GM21423 (cell line): ENCODE results near the gene GPR87.

Experiments
- ATAC-seq: cut with Tn5 transposase; IDR thresholded peaks from one replicate; pipeline ENCODE4 v1.9.1; 2021; ENCODE audit warnings: mild to moderate bottlenecking, moderate library complexity; ENCODE audit not compliant: unreplicated experiment

Gene GPR87

GRCh38 chr3:151283907-151284461 lies 32.6 kb downstream of the GPR87 start:
- no peak for ATAC-seq

DNA sequence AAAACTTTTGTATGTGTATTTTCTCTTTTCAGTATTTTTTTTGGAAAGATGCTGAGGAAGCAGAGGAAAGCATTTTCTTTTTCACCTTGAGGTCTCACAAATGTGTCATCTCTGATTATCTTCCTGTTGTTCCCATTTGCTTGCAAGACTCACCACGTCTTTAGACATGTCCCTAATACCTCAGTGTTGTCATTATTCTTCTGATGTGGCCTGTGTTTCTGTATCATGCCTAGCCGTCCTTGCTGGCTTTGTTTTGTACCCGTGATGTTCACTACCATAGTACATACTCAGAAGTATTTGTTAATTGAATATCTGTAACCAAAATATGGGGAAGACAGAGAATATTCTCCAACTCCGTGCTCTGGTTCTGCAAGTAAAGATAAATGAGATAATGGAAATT lies 33.2 kb downstream of the GPR87 start:
- no peak for ATAC-seq

DNA sequence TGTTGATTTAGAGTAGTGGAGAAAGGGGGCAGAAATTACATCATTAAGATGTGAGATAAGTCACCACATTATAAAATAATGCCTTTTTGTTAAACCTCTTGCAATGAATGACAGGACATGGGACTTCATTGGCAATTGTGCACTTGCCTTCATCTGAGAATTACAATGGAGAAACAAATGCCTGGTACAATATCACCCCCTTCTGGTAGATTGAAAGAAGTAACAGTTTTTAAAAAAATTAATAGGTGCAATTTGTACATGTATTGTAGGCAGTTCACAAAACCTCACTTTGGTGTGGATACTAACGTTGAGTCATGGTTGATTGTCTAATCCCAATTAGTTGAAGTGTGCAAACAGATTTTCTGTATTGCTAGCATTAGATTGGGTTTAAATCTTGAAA lies 33.7 kb downstream of the GPR87 start:
- no peak for ATAC-seq

- ATAC-seq, result no peak
Observed at GRCh38 chr3:151281671-151282324, 34.8 kb downstream of the GPR87 start.

GRCh38 chr3:151278230-151278629 lies 38.4 kb downstream of the GPR87 start, which contains the start of gene P2RY14:
P2RY14 (minus strand) TSS chr3:151278542; CDS start chr3:151214316, 64,226 bp downstream.
- no peak for ATAC-seq

DNA sequence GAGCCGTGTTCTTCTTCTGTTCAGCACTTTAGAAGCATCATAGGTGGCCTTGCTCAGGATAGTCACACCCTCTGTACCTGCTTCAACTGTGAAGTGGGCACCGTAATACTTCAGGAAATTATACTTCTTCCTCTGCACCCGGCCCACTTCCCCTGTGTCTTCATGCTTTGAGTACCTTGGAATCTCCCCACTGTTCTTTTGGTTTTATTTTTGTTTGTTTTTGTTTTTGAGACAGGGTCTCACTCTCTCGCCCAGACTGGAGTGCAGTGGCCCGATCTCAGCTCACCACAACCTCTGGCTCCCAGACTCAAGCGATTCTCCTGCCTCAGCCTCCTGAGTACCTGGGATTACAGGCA lies 40.0 kb downstream of the GPR87 start:
- ATAC-seq, result peak; percentile 68

DNA sequence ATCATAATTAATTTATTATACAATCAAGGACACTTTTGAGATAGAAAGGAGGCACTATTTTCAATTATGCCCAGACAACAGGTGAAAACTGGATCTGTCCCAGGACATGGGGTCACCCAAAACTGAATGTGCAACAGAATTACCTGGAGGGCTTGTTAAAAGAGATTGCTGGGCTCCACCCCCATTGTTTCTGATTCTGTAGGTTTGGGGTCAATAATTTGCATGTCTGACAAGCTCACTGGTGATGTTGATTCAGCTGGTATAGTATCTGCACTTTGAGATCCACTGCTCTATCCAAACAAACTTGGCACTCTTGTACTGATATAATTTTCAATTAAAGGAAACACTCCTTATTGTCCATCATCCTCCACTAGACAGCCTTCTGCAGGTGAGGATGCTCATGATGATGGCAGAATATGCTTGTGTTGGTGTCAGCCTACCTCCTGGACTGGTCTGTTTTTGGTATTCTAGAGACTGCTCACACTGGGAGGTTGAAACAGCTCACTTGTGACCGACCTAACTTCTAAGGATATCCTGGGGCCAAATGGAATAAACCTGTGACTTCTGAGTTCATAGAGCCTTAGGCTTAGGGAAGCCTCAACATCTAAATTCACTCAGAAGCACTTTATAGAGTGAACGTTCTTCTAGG lies 40.5 kb downstream of the GPR87 start:
- no peak for ATAC-seq

DNA sequence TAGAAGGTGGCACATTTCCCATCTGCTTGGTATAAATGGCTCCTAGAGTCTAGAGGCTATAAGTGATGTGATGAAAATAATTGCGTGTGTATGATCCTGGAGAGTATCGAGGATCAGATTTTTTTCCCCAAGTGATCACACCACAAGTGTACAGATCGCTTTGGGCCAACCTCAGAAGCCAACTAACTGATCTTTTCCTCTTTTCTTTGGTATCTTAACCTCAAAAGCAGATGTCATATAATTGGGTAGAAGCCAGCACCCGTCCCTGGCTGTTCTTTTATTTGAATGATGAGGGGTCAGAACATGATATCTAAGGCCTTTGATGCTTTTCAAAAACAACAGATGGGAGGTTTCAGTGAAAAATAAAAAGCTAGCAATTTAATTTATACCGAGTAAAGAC lies 41.5 kb downstream of the GPR87 start:
- no peak for ATAC-seq

DNA sequence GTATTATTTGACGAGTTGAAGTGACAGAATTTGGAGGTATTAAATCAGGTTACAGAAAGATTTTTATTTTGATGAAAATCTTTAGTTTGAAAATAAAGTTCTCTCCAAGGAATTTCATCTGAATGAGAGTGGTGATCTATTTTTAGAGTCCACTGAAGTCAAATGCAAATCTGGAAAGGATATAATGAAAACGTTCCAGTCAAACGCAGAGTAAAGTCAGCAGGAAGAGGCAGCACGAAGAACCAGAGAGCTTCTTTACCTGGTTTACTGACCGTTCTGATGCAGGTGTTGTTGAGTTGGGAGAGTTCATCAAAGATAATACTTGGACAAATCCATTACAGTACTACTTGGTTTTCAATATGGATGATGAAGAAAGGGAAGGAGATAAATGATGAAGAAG lies 47.0 kb downstream of the GPR87 start:
- no peak for ATAC-seq

GRCh38 chr3:151268267-151269235 lies 48.1 kb downstream of the GPR87 start:
- ATAC-seq, result peak; percentile 58

- no peak for ATAC-seq
Observed at GRCh38 chr3:151267066-151267465, 49.6 kb downstream of the GPR87 start.

DNA sequence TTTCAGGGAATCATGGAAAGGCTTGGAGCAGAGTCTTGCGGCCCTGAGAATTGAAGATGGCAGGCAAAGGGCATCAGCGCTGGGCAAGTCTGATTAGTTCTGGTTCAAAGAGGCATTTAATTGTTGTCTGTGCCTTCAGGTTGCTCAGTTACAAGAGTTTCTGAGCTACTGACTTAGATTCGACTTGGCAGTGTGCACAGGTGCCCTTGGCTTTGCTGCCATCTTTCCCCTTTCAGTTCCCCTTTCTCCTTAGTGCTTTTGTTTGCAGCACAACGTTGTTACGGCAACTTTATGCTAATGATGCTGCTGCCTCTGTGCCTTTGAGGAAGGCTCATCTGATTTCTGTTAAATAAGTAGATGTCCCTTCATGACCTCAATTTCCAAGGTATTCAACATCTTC lies 50.8 kb downstream of the GPR87 start:
- peak; percentile 93 for ATAC-seq

DNA sequence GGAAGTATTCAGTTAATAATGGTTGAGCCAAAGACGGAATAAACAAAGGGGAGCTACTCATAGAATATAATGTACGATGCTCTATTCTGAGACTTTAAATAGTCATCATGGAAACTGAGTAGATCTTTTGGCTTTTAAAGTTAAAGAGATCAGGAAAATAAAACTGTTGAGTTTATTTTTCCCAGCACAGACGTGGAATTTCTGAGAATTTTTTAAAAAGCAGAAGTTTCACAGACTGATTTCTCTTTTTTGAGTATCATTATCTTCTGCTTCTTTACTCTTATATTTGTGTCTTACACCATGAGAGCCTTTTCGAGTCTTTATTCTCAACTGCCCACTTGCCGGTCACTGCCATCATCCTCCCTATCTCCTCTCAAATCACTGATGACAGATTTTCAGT lies 51.5 kb downstream of the GPR87 start:
- no peak for ATAC-seq

DNA sequence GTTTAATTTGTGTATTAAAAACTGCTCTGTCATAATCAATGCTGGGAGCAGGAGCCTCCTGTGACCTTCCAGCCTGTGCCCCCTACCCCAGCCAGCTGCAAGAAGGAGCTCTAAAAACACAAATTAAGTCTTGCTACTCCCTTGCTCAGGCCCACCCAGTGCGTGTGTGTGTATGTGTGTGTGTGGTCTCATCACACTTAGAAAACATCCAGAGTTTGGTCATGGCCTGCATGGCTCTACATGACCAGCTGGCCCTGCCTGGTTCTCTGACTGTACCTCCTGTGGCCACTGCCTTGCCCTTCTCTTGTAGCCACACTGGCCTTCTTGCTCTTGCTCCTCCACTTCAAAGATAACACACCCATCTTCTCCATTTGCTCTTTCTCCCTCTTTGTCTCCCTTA lies 52.0 kb downstream of the GPR87 start:
- ATAC-seq, result no peak

- ATAC-seq, result no peak
Observed at GRCh38 chr3:151262871-151263525, 53.6 kb downstream of the GPR87 start.

- no peak for ATAC-seq
Observed at GRCh38 chr3:151259664-151260063, 57.0 kb downstream of the GPR87 start.

DNA sequence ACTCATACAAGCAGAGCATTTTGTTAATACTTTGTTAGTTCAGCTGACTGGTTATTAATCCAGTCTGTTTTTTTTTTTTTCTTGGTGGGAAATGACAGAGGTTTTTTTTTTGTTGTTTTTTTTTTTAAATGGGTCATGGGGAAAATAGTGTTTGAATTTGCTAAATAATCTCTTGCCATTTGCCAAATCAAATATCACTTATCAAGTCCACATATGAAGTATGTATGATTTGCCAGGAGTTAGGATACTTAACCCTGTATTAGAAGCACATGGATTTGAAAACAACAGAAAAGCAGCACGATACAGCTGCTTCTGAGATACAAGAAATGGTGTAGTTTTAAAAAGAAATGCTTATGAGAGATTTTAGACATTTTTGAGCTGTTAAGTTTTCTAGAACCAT lies 59.9 kb downstream of the GPR87 start:
- no peak for ATAC-seq

GRCh38 chr3:151248772-151249337 lies 67.8 kb downstream of the GPR87 start:
- ATAC-seq, result no peak
